Prostate gland (tissue), 2 donors: Measurements from ENCODE around the gene FBXO42.

Experiments used
- POLR2A ChIP-seq: fragments of 450-650 bp; IDR thresholded peaks from one replicate; pipeline ENCODE4 v1.6.1; 2016; ENCODE audit warnings: antibody characterized with exemption, mild to moderate bottlenecking
- POLR2AphosphoS5 ChIP-seq: sonication (generic); formaldehyde crosslinking; IDR thresholded peaks from one replicate; pipeline ENCODE4 v1.6.1; 2017; ENCODE audit warnings: antibody characterized with exemption
- TF ChIP-seq, protein P1 (sequence below), 4 experiments: fragments of 200-600 bp in 2 of 4; fragments of 450-650 bp in 2 of 4; sonication (generic) in 2 of 4; IDR thresholded peaks; 1 replicate in 3 of 4; 2 replicates in 1 of 4; pipeline ENCODE4 v1.5.1; 2016 to 2019; ENCODE audit warnings: antibody characterized with exemption in 4 of 4, mild to moderate bottlenecking in 2 of 4, moderate library complexity in 2 of 4

DNA sequence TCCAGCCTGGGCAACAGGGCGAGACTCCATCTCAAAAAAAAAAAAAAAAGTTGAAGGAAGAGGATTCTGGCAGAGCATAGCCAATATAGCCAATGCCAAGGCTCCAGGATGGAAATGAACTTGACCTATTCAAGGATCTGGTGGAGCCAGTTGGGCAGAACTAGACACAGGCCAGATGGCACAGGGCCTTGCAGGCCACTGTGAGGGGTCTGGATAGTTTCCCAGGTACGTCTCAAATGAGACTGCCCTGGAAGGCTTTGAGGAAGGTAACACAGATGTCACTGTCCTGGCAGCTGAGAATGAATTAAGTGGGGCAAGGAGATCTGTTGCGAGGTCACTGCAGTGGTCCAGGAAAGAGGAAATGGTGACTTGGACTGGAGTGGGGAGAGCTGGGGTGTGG lies 127.8 kb downstream of the FBXO42 start:
- TF ChIP-seq, protein P1, sequence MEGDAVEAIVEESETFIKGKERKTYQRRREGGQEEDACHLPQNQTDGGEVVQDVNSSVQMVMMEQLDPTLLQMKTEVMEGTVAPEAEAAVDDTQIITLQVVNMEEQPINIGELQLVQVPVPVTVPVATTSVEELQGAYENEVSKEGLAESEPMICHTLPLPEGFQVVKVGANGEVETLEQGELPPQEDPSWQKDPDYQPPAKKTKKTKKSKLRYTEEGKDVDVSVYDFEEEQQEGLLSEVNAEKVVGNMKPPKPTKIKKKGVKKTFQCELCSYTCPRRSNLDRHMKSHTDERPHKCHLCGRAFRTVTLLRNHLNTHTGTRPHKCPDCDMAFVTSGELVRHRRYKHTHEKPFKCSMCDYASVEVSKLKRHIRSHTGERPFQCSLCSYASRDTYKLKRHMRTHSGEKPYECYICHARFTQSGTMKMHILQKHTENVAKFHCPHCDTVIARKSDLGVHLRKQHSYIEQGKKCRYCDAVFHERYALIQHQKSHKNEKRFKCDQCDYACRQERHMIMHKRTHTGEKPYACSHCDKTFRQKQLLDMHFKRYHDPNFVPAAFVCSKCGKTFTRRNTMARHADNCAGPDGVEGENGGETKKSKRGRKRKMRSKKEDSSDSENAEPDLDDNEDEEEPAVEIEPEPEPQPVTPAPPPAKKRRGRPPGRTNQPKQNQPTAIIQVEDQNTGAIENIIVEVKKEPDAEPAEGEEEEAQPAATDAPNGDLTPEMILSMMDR (IDR thresholded peaks at IDR 0.05), result no peak
- TF ChIP-seq POLR2A (no peak), POLR2AphosphoS5 (no peak)
